A549 (cell line): ENCODE results near the gene COPS7A. TPM values are rescaled to one million over a fixed set of nuclear protein-coding genes. Genes with fewer than 3 reads are reported as not detected.

ENCODE experiments used
- ATAC-seq, 2 experiments: fragments of 200-7000 bp in 1 of 2; fragments of >200 bp in 1 of 2; cut with Nextera tagmentation in 1 of 2; cut with Tn5 transposase in 1 of 2; 3 replicates each; pipeline versions ENCODE4 v1.8.0 to v1.9.1; 2018 to 2020; ENCODE audit warnings: mild to moderate bottlenecking in 1 of 2, moderate library complexity in 1 of 2
- CTCF ChIA-PET: fragments of 300-600 bp; sonication (Branson Sonifier 250); formaldehyde crosslinking; extraction: SDS; loops from one replicate; lab custom pipeline; 2021; ENCODE audit warnings: antibody characterized with exemption, inconsistent platforms; lab: Yijun Ruan, JAX
- POLR2A ChIA-PET: fragments of 350-600 bp; formaldehyde crosslinking; extraction: SDS; loops from one replicate; lab custom pipeline; 2021; ENCODE audit warnings: antibody characterized with exemption, inconsistent platforms; lab: Yijun Ruan, JAX
- DNase-seq, 2 experiments: peaks; one replicate each; pipeline versions ENCODE4 v3.0.0 to v3.0.0-alpha.2; 2011 to 2016; ENCODE audit warnings: low read depth in 1 of 2, low spot score in 1 of 2
- FAIRE-seq: peaks from 2 replicates; lab custom pipeline; 2011; peaks lifted over from hg19 to GRCh38; lab: Jason Lieb, UNC
- H3K27ac ChIP-seq, 2 experiments: fragments of >200 bp; sonication (Bioruptor Twin); formaldehyde crosslinking; 3 replicates each; pipeline ENCODE4 v1.5.1; 2016 to 2017
- H3K4me1 ChIP-seq: fragments of >200 bp; sonication (Bioruptor Twin); formaldehyde crosslinking; 3 replicates; pipeline ENCODE4 v1.6.1; 2016
- H3K4me2 ChIP-seq: fragments of >200 bp; sonication (Bioruptor Twin); formaldehyde crosslinking; 3 replicates; pipeline ENCODE4 v1.6.1; 2016
- H3K4me3 ChIP-seq: fragments of >200 bp; sonication (Bioruptor Twin); formaldehyde crosslinking; 3 replicates; pipeline ENCODE4 v1.5.1; 2016
- H3K9me3 ChIP-seq: fragments of >200 bp; sonication (Bioruptor Twin); formaldehyde crosslinking; 3 replicates; pipeline ENCODE4 v1.6.1; 2016
- BHLHE40 ChIP-seq: IDR thresholded peaks from 2 replicates; pipeline ENCODE4 v1.6.1; 2012; ENCODE audit warnings: low read depth, low read length, inconsistent platforms
- CBX2 ChIP-seq: fragments of 200-600 bp; sonication (generic); IDR thresholded peaks from 2 replicates; pipeline ENCODE4 v1.6.1; 2016; ENCODE audit warnings: low read depth, mild to moderate bottlenecking, borderline replicate concordance
- ELK1 ChIP-seq: fragments of 150-350 bp; IDR thresholded peaks from 2 replicates; pipeline ENCODE4 v1.6.1; 2014; ENCODE audit warnings: low read depth, mild to moderate bottlenecking, low read length
- EP300 ChIP-seq, 2 experiments: fragments of >200 bp; sonication (Bioruptor Twin); formaldehyde crosslinking; IDR thresholded peaks; 2 replicates in 1 of 2; 3 replicates in 1 of 2; pipeline ENCODE4 v1.6.1; 2016 to 2017
- ESRRA ChIP-seq: fragments of 150-350 bp; IDR thresholded peaks from 2 replicates; pipeline ENCODE4 v1.6.1; 2014; ENCODE audit warnings: mild to moderate bottlenecking, low read length, borderline replicate concordance
- FOSB ChIP-seq: fragments of 250-450 bp; sonication (Bioruptor Pico); IDR thresholded peaks from 2 replicates; pipeline ENCODE4 v1.5.0; 2020; ENCODE audit warnings: mild to moderate bottlenecking, moderate library complexity
- FOXS1 ChIP-seq: fragments of 250-450 bp; sonication (Bioruptor Pico); IDR thresholded peaks from 2 replicates; pipeline ENCODE4 v1.5.0; 2020; ENCODE audit warnings: mild to moderate bottlenecking, moderate library complexity
- HDAC2 ChIP-seq: fragments of 200-600 bp; sonication (generic); IDR thresholded peaks from 2 replicates; pipeline ENCODE4 v1.6.1; 2016
- HES2 ChIP-seq: fragments of >200 bp; sonication (Bioruptor Twin); formaldehyde crosslinking; IDR thresholded peaks from 2 replicates; pipeline ENCODE4 v1.6.1; 2016
- MAFK ChIP-seq: fragments of 450-650 bp; IDR thresholded peaks from 2 replicates; pipeline ENCODE4 v1.6.1; 2014; ENCODE audit not compliant: partially characterized antibody
- MYC ChIP-seq: IDR thresholded peaks from 2 replicates; pipeline ENCODE4 v1.6.1; 2012; ENCODE audit warnings: mild to moderate bottlenecking, inconsistent platforms, low read length, improper control_type of control experiment, borderline replicate concordance
- PBX3 ChIP-seq: IDR thresholded peaks from 2 replicates; pipeline ENCODE4 v1.6.1; 2012
- POLR2AphosphoS2 ChIP-seq: conservative IDR thresholded peaks from 2 replicates; pipeline ENCODE4 v1.6.1; 2012; ENCODE audit warnings: low read length, improper control_type of control experiment, inconsistent platforms
- TFCP2L1 ChIP-seq: fragments of 250-450 bp; sonication (Bioruptor Pico); IDR thresholded peaks from 2 replicates; pipeline ENCODE4 v1.5.0; 2021; ENCODE audit warnings: mild to moderate bottlenecking
- ZC3H11A ChIP-seq: fragments of 450-650 bp; IDR thresholded peaks from 2 replicates; pipeline ENCODE4 v1.6.1; 2014; ENCODE audit warnings: antibody characterized with exemption, mild to moderate bottlenecking
- ZSCAN20 ChIP-seq: fragments of 250-450 bp; sonication (Bioruptor Pico); IDR thresholded peaks from 2 replicates; pipeline ENCODE4 v1.8.0; 2022; ENCODE audit warnings: mild to moderate bottlenecking, moderate library complexity
- WGBS: methylation state at CpG from one replicate; pipeline ENCODE4 v1.1.6; 2017; ENCODE audit errors: missing lambda C conversion rate; 5-methylcytosine and 5-hydroxymethylcytosine counted together
- polyA plus RNA-seq, 4 experiments: library from polyadenylated mRNA; depleted of rRNA in 3 of 4; stranded (reverse); fragments of >200 nt; fragmentation: RNase III in 1 of 4; extraction: RNeasy Plus Mini Kit Qiagen cat#74134 plus additional on column Dnase treatment in 1 of 4; gene quantifications; 2 replicates in 3 of 4; 3 replicates in 1 of 4; pipeline ENCODE4 v1.2.3, GENCODE V29; 2011 to 2017

The COPS7A gene
- polyA plus RNA-seq, 2 of the 4 experiments (the other 2 are of a cell fraction) = 46.9 to 78.8 TPM

- no peak for TF ChIP-seq FOSB (CRISPR knock-in tag)
Observed at GRCh38 chr12:6729186-6729585, 5.3 kb downstream of the COPS7A start (continued).

- DNase-seq (no peak), ATAC-seq (peak in 1 of 2 experiments; percentile 36; a peak in 2 of 6 replicates), FAIRE-seq (no peak)
- H3K27ac ChIP-seq = no peak overlapping the region
- 89% methylated on average over 8 of the region's 8 CpGs for WGBS
- H3K4me1 ChIP-seq = peaks cover 4% of the 10 kb centered on the region; the same call in 2 of the 3 replicates
- no peak overlapping the region for H3K4me2 ChIP-seq
- ChIA-PET CTCF (interaction anchor here (0.9 to 2.5 kb wide), 3 partner anchors 23 to 96 kb away, joined by 3 to 15 read pairs (median 5); partner anchors contain the start of gene MLF2), POLR2A (interaction anchor here (0.9 kb wide), 1 partner anchor 41 kb away, joined by 14 read pairs; the partner anchor contains the start of gene ZNF384)
- no peak for TF ChIP-seq TFCP2L1 (CRISPR knock-in tag)
- TF ChIP-seq ELK1 = no peak
- TF ChIP-seq POLR2AphosphoS2 = no peak
- TF ChIP-seq FOXS1 (CRISPR knock-in tag) = no peak
- no peak for TF ChIP-seq PBX3
- no peak for TF ChIP-seq ZSCAN20 (CRISPR knock-in tag)
- no peak overlapping the region for H3K4me3 ChIP-seq
- H3K9me3 ChIP-seq = no peaks in the 10 kb centered on the region
Observed at GRCh38 chr12:6730169-6730568, 6.3 kb downstream of the COPS7A start.

- no peaks in the 10 kb centered on the region for H3K9me3 ChIP-seq
- no peak overlapping the region for H3K27ac ChIP-seq
- no peak overlapping the region for H3K4me2 ChIP-seq
- H3K4me1 ChIP-seq = peaks cover 6% of the 10 kb centered on the region
- no peak overlapping the region for H3K4me3 ChIP-seq
- ChIA-PET POLR2A (interaction anchor here (1.7 to 3.0 kb wide), 3 partner anchors 11 to 18 kb away, joined by 7 to 24 read pairs (median 8); partner anchors contain the start of genes COPS7A and MLF2), CTCF (interaction anchor here (0.6 to 7.7 kb wide), 14 partner anchors 9 to 182 kb away, joined by 3 to 50 read pairs (median 12); partner anchors contain the start of genes COPS7A, GPR162, MLF2 and PTMS)
- TF ChIP-seq POLR2AphosphoS2 = no peak
- TF ChIP-seq MYC = no peak
- TF ChIP-seq CBX2 = no peak
- no peak for TF ChIP-seq EP300 (IDR thresholded peaks at IDR 0.05)
- TF ChIP-seq HDAC2 = no peak
- TF ChIP-seq MAFK = no peak
- no peak for TF ChIP-seq ESRRA
- no peak for TF ChIP-seq ZC3H11A
- no peak for TF ChIP-seq HES2
- TF ChIP-seq BHLHE40 = no peak
- ATAC-seq (no peak), FAIRE-seq (no peak), DNase-seq (no peak)
- WGBS = 85% methylated on average over 10 of the region's 10 CpGs
Observed at GRCh38 chr12:6734506-6735387, 10.9 kb downstream of the COPS7A start.
